PC-9 (cell line): Measurements from ENCODE around the gene PTPN22.

Experiments
- EZH2 ChIP-seq: fragments of 200-600 bp; sonication (generic); IDR thresholded peaks from 2 replicates; pipeline ENCODE4 v1.8.0; 2017; ENCODE audit warnings: antibody characterized with exemption, low read depth
- TF ChIP-seq, protein P1 (sequence below): fragments of 200-600 bp; sonication (generic); conservative IDR thresholded peaks from 2 replicates; pipeline ENCODE4 v1.6.1; 2017; ENCODE audit warnings: mixed run types, antibody characterized with exemption, mild to moderate bottlenecking, moderate library complexity

GRCh38 chr1:113912594-113913311, 41.2 kb upstream of the PTPN22 start:
- TF ChIP-seq, protein P1, sequence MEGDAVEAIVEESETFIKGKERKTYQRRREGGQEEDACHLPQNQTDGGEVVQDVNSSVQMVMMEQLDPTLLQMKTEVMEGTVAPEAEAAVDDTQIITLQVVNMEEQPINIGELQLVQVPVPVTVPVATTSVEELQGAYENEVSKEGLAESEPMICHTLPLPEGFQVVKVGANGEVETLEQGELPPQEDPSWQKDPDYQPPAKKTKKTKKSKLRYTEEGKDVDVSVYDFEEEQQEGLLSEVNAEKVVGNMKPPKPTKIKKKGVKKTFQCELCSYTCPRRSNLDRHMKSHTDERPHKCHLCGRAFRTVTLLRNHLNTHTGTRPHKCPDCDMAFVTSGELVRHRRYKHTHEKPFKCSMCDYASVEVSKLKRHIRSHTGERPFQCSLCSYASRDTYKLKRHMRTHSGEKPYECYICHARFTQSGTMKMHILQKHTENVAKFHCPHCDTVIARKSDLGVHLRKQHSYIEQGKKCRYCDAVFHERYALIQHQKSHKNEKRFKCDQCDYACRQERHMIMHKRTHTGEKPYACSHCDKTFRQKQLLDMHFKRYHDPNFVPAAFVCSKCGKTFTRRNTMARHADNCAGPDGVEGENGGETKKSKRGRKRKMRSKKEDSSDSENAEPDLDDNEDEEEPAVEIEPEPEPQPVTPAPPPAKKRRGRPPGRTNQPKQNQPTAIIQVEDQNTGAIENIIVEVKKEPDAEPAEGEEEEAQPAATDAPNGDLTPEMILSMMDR: no peak
- TF ChIP-seq EZH2: no peak
